Psoas muscle (tissue), 8 donors: ENCODE results near the gene PAX2. TPM values are rescaled to one million over a fixed set of nuclear protein-coding genes. Genes with fewer than 3 reads are reported as not detected.

Experiments
- ATAC-seq, 4 donors: fragments of 200-7000 bp; cut with Tn5 transposase; one replicate each; pipeline ENCODE4 v1.9.1; 2020; ENCODE audit warnings: moderate library complexity in 3 of 4, mild to moderate bottlenecking in 2 of 4
- DNase-seq, 2 donors: peaks; one replicate each; pipeline ENCODE4 v3.0.0-alpha.2; 2020
- H3K27ac ChIP-seq: fragments of 200-600 bp; one replicate; pipeline ENCODE4 v1.8.0; 2022
- H3K27me3 ChIP-seq, 3 donors: fragments of 200-600 bp in 1 of 3; one replicate each; pipeline versions ENCODE4 v1.6.1 to v1.8.0; 2013 to 2022; ENCODE audit warnings: low read length in 2 of 3, mild to moderate bottlenecking in 2 of 3, moderate library complexity in 1 of 3; ENCODE audit not compliant: insufficient read depth in 3 of 3
- H3K36me3 ChIP-seq, 2 donors: fragments of 200-600 bp in 1 of 2; one replicate each; pipeline versions ENCODE4 v1.6.1 to v1.8.0; 2013 to 2022; ENCODE audit warnings: low read depth in 1 of 2, mild to moderate bottlenecking in 1 of 2, moderate library complexity in 1 of 2; ENCODE audit not compliant: insufficient read depth in 1 of 2
- H3K4me1 ChIP-seq: fragments of 200-600 bp; one replicate; pipeline ENCODE4 v1.8.0; 2022
- H3K4me3 ChIP-seq: fragments of 200-600 bp; one replicate; pipeline ENCODE4 v1.8.0; 2022; ENCODE audit warnings: mild to moderate bottlenecking
- H3K9me3 ChIP-seq: fragments of 200-600 bp; one replicate; pipeline ENCODE4 v1.8.0; 2022
- CTCF ChIP-seq: fragments of 200-600 bp; IDR thresholded peaks from one replicate; pipeline ENCODE4 v1.8.0; 2022; ENCODE audit warnings: antibody characterized with exemption
- WGBS, 3 donors: extraction: QIAGEN DNeasy Blood & Tissue Kit; methylation state at CpG; one replicate each; pipeline versions ENCODE4 v1.1.6 to v1.1.7; 2013; 5-methylcytosine and 5-hydroxymethylcytosine counted together
- intact Hi-C, 2 donors: fragments of 100-400 bp; cut with DNase I; formaldehyde crosslinking; loops; one replicate each; pipeline versions ENCODE4 v1.11.0 to v1.14.2; 2022
- polyA plus RNA-seq, 3 donors: library from polyadenylated mRNA; stranded (reverse); fragments of 200-250 nt; gene quantifications; one replicate each; pipeline ENCODE4 v1.2.3, GENCODE V29; 2013
- total RNA-seq, 4 donors: library from RNA; stranded (reverse); fragmentation: NEBNext Ultra II Directional in 2 of 4; extraction: Animal tissue kit (Norgen Biotek cat#: 25700) in 2 of 4; gene quantifications; one replicate each; pipeline versions ENCODE4 v1.2.1 to v1.2.4, GENCODE V29; 2021 to 2023
- donor health status: healthy with polysubstance abuse.
- donor health status: DM: no; HTN: no; CAD: no; lungs with moderate emphysema.
- donor health status: Bipolar disorder and iron deficiency.
- donor health status: healthy.
- donor health status: DM: yes; HTN: yes; CAD: no.
- donor health status: DM: no; HTN: no; CAD: no.
- donor health status: DM: no; HTN: no; CAD: no.
- donor health status: DM: yes; HTN: yes; CAD: no.

PAX2 gene
- total and polyA plus RNA-seq, 7 donors, result not detected

DNA sequence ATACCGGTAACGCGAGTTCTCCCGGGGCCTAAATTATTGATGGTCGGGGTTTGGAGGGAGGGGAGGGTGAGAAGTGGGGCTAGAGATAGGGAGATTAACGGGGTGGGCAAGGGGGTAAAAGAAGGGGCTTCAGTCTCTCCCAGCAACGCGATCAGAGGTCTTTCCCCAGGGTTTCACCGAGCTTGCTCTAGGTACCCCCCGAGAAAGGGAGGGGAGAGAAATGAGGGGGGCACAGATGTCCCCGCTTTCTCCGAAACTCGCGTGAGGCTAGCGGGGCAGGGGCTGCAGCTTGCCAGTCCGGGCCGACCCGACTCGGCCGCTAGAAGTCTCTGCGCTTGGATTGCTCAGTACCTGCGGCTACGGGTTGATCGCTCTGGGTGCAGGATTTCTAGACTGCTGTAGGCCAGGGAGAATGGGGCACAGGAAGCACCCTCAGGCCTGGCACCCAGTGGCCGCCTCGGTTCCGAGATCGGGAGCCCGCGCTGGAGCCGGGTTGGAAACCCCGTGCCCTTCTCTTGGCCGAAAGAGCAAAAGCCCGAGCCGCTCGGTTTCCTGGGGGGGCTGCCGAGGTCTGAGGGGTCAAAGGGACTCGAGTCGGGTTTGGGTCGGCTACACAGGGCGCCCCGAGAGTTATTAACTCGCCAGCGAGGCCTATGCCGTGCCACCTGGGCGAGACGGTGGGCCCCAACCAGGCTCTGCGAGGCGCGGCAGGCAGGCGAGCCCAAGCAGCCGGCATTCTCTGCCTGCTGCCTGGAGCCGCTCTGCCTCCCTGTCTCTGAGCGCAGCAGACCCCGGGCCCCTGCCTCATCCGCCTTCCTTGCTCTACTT lies 3.1 kb downstream of the PAX2 start:
- H3K9me3 ChIP-seq, result no peaks in the 10 kb centered on the region
- peaks cover 20% of the 10 kb centered on the region for H3K4me1 ChIP-seq
- H3K27ac ChIP-seq, result no peak overlapping the region
- 2 to 3% (median 2%) methylated on average over 55 to 56 of the region's 56 CpGs for WGBS, 3 donors
- intact Hi-C loops, result loop anchor here in 1 of 2 donors (10.0 kb wide), 1 partner anchor 184 kb away; no protein-coding TSS in a partner anchor
- no peak for TF ChIP-seq CTCF
- no peaks in the 10 kb centered on the region for H3K36me3 ChIP-seq
- peak in 1 of 4 donors; percentile 25 for ATAC-seq
- peak overlapping the region; percentile 47 for H3K4me3 ChIP-seq
- DNase-seq, result no peak
- peaks cover 0 to 99% (median 65%) of the 10 kb centered on the region in 3 donors for H3K27me3 ChIP-seq

DNA sequence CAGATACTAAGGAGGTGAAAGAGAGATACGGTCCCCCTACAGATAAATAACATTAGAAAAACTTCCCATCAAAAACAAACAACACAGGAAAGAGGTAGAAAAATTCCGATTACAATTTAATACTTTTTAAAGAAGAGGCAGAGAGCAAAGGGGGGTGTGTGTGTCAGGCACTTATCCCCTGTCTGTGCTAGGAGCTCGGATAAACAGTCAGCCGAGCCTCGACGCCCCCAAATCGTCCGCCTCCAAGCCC lies 3.6 kb downstream of the PAX2 start:
- ATAC-seq, result no peak
- Histone ChIP-seq H3K27me3 (peaks cover 0 to 99% (median 65%) of the 10 kb centered on the region in 3 donors), H3K4me1 (peaks cover 19% of the 10 kb centered on the region), H3K36me3 (no peaks in the 10 kb centered on the region), H3K27ac (no peak overlapping the region), H3K9me3 (no peaks in the 10 kb centered on the region), H3K4me3 (no peak overlapping the region)
- no peak for TF ChIP-seq CTCF
- WGBS, 3 donors, result 2 to 3% (median 2%) methylated on average over 6 to 8 of the region's 8 CpGs
- no peak for DNase-seq
- intact Hi-C loops, result loop anchor here in 1 of 2 donors (10.0 kb wide), 1 partner anchor 184 kb away; no protein-coding TSS in a partner anchor

DNA sequence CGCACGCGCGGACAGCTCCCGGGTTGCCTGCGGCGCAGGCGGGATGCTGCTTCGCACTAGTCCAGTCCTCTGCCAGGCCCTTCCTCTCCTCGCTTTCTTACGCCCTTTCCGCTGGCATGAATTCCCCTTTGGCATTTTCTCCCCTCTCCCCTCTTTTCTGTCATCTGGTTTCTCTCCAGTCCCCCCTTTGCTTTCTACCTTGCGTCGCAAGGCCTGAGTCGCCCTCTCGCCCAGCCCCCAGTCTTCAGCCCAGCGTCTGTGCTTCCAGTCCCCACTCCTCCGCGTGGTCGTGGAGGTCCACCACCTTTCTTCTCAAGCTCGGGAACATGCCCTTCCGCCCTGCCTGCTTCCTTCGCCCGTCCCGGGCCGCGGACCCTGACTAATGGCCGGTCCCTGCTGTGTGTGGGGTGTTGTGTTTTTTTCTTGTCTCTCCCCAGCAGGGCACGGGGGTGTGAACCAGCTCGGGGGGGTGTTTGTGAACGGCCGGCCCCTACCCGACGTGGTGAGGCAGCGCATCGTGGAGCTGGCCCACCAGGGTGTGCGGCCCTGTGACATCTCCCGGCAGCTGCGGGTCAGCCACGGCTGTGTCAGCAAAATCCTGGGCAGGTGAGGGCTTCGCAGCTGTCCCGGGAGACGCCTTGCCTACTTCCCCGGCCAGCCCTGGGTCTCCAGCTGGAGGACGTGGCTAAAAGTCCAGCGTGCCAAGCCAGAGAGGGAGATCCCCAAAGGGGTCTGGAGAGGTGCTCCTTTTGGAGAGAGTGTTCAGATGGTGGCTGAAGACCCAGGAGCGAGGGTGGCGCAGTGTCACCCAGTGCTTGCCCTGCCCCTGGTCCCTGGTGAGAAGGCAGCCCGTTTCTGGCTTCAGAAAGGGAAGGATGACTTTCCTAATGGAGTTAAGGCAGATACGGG lies 4.2 kb downstream of the PAX2 start:
- TF ChIP-seq CTCF, result no peak
- peaks cover 0 to 99% (median 65%) of the 10 kb centered on the region in 3 donors for H3K27me3 ChIP-seq
- H3K4me3 ChIP-seq, result no peak overlapping the region
- peaks cover 13% of the 10 kb centered on the region for H3K4me1 ChIP-seq
- H3K9me3 ChIP-seq, result no peaks in the 10 kb centered on the region
- WGBS, 3 donors, result 5 to 8% (median 6%) methylated on average over 49 to 50 of the region's 50 CpGs
- ATAC-seq (no peak), DNase-seq (no peak)
- intact Hi-C loops, result loop anchor here in 1 of 2 donors (10.0 kb wide), 1 partner anchor 185 kb away; no protein-coding TSS in a partner anchor
- H3K27ac ChIP-seq, result no peak overlapping the region
- H3K36me3 ChIP-seq, result no peaks in the 10 kb centered on the region

GRCh38 chr10:100750291-100751210 lies 5.2 kb downstream of the PAX2 start:
- Histone ChIP-seq H3K27ac (no peak overlapping the region), H3K4me1 (peaks cover 9% of the 10 kb centered on the region), H3K36me3 (no peaks in the 10 kb centered on the region), H3K4me3 (no peak overlapping the region), H3K9me3 (no peaks in the 10 kb centered on the region), H3K27me3 (peaks cover 0 to 98% (median 62%) of the 10 kb centered on the region in 3 donors)
- no peak for ATAC-seq
- no peak for TF ChIP-seq CTCF
- intact Hi-C loops, result no loop called here
- no peak for DNase-seq
- WGBS, 3 donors, result 14 to 18% (median 17%) methylated on average over 35 to 37 of the region's 37 CpGs
